Mesenchymal stem cell (in vitro differentiated cells and primary cell): ENCODE results near the gene RSF1.

Source experiments
- DNase-seq: peaks from one replicate; pipeline ENCODE4 v3.0.0-alpha.2; 2013
- H2AFZ ChIP-seq: one replicate; pipeline ENCODE4 v1.6.1; 2013; ENCODE audit warnings: low read depth, mild to moderate bottlenecking, control low read depth, inconsistent platforms, low read length, moderate library complexity
- H2AK5ac ChIP-seq: 2 replicates; pipeline ENCODE4 v1.6.1; 2013; ENCODE audit warnings: low read length, moderate library complexity, mild to moderate bottlenecking, inconsistent platforms; ENCODE audit not compliant: severe bottlenecking
- H2BK120ac ChIP-seq: one replicate; pipeline ENCODE4 v1.6.1; 2013; ENCODE audit warnings: low read depth, mild to moderate bottlenecking, inconsistent platforms, low read length, moderate library complexity
- H2BK12ac ChIP-seq, 2 experiments: one replicate each; pipeline ENCODE4 v1.6.1; 2013; ENCODE audit warnings: inconsistent platforms in 2 of 2, low read length in 2 of 2, mild to moderate bottlenecking in 2 of 2, moderate library complexity in 2 of 2, control low read depth in 1 of 2
- H2BK15ac ChIP-seq: one replicate; pipeline ENCODE4 v1.6.1; 2013; ENCODE audit warnings: mild to moderate bottlenecking, low read depth, inconsistent platforms; ENCODE audit not compliant: poor library complexity, severe bottlenecking
- H2BK5ac ChIP-seq: 2 replicates; pipeline ENCODE4 v1.6.1; 2013; ENCODE audit warnings: low read depth, mild to moderate bottlenecking, low read length, control low read depth, inconsistent platforms; ENCODE audit not compliant: poor library complexity, severe bottlenecking
- H3K14ac ChIP-seq, 2 experiments: one replicate each; pipeline ENCODE4 v1.6.1; 2013; ENCODE audit warnings: inconsistent platforms in 2 of 2, low read length in 2 of 2, control low read depth in 1 of 2, mild to moderate bottlenecking in 1 of 2, moderate library complexity in 1 of 2
- H3K18ac ChIP-seq, 2 experiments: one replicate each; pipeline ENCODE4 v1.6.1; 2013; ENCODE audit warnings: inconsistent platforms in 2 of 2, low read length in 2 of 2, control low read depth in 1 of 2, low read depth in 1 of 2, mild to moderate bottlenecking in 1 of 2
- H3K23ac ChIP-seq, 2 experiments: one replicate each; pipeline ENCODE4 v1.6.1; 2013; ENCODE audit warnings: inconsistent platforms in 2 of 2, low read length in 2 of 2, mild to moderate bottlenecking in 2 of 2, moderate library complexity in 2 of 2, control low read depth in 1 of 2
- H3K27ac ChIP-seq: 2 replicates; pipeline ENCODE4 v1.5.1; 2013; ENCODE audit warnings: mild to moderate bottlenecking, moderate library complexity, low read length, control low read depth, inconsistent platforms; ENCODE audit not compliant: poor library complexity, severe bottlenecking
- H3K27me3 ChIP-seq, 2 experiments: 2 replicates each; pipeline versions ENCODE4 v1.6.1 to v1.7.0; 2013; ENCODE audit warnings: low read length in 2 of 2, mild to moderate bottlenecking in 2 of 2, moderate library complexity in 2 of 2, control low read depth in 1 of 2, inconsistent platforms in 1 of 2; ENCODE audit not compliant: control insufficient read depth in 1 of 2, insufficient read depth in 1 of 2
- H3K36me3 ChIP-seq, 2 experiments: 2 replicates each; pipeline versions ENCODE4 v1.6.1 to v1.7.0; 2013; ENCODE audit warnings: low read length in 2 of 2, control low read depth in 1 of 2, inconsistent platforms in 1 of 2, low read depth in 1 of 2, mild to moderate bottlenecking in 1 of 2; ENCODE audit not compliant: insufficient read depth in 2 of 2, control insufficient read depth in 1 of 2
- H3K4ac ChIP-seq, 2 experiments: one replicate each; pipeline ENCODE4 v1.6.1; 2013; ENCODE audit warnings: inconsistent platforms in 2 of 2, low read length in 2 of 2, mild to moderate bottlenecking in 2 of 2, moderate library complexity in 2 of 2, control low read depth in 1 of 2, low read depth in 1 of 2
- H3K4me1 ChIP-seq: 2 replicates; pipeline ENCODE4 v1.6.1; 2013; ENCODE audit warnings: low read depth, low read length, control low read depth; ENCODE audit not compliant: control insufficient read depth, insufficient read depth
- H3K4me2 ChIP-seq: 2 replicates; pipeline ENCODE4 v1.6.1; 2013; ENCODE audit warnings: low read length, mild to moderate bottlenecking, inconsistent platforms; ENCODE audit not compliant: poor library complexity, severe bottlenecking
- H3K4me3 ChIP-seq, 2 experiments: 2 replicates each; pipeline versions ENCODE4 v1.5.1 to v1.7.0; 2013; ENCODE audit warnings: low read length in 2 of 2, mild to moderate bottlenecking in 2 of 2, control low read depth in 1 of 2, low read depth in 1 of 2; ENCODE audit not compliant: insufficient read depth in 1 of 2
- H3K79me1 ChIP-seq: replicated peaks from 2 replicates; pipeline ENCODE4 v1.6.1; 2013; ENCODE audit warnings: mild to moderate bottlenecking, control low read depth, low read length, inconsistent platforms; ENCODE audit not compliant: poor library complexity, severe bottlenecking
- H3K9ac ChIP-seq: 2 replicates; pipeline ENCODE4 v1.7.0; 2013; ENCODE audit warnings: mild to moderate bottlenecking, low read length, moderate library complexity
- H3K9me3 ChIP-seq: 2 replicates; pipeline ENCODE4 v1.7.0; 2013; ENCODE audit warnings: mild to moderate bottlenecking, low read length; ENCODE audit not compliant: control insufficient read depth
- H4K8ac ChIP-seq: one replicate; pipeline ENCODE4 v1.6.1; 2013; ENCODE audit warnings: inconsistent platforms, mild to moderate bottlenecking, low read length, moderate library complexity
- H4K91ac ChIP-seq: one replicate; pipeline ENCODE4 v1.6.1; 2013; ENCODE audit warnings: mild to moderate bottlenecking, low read length, inconsistent platforms
- WGBS: methylation state at CpG from one replicate; pipeline ENCODE4 v1.1.7; 2013; ENCODE audit warnings: mixed read lengths; 5-methylcytosine and 5-hydroxymethylcytosine counted together

RSF1 gene

DNA sequence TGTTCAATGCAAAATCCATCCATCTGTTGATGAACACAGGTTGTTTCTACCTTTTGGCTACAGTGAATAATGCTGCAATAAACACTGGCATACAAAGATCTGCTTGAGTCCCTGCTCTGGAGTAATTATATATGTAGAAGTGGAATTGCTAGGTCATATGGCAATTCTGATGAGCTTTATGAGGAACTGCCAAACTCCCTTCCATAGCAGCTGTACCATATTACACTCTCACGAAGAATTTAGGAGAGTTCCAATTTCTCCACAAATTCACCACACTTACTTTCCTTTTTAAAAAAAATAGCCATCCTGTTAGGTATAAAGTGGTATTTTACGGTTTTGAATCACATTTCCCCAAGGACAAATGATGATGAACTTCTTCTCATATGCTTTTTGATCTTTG lies 62.2 kb downstream of the RSF1 start:
- Histone ChIP-seq H3K79me1 (peaks cover 30% of the 10 kb centered on the region), H3K9me3 (no peaks in the 10 kb centered on the region), H3K23ac (no peak overlapping the region), H3K27ac (no peak overlapping the region), H3K4me3 (no peak overlapping the region), H4K8ac (no peak overlapping the region), H4K91ac (no peak overlapping the region), H3K4ac (no peak overlapping the region), H3K4me1 (peaks cover 7% of the 10 kb centered on the region), H3K36me3 (peaks cover 15 to 67% of the 10 kb centered on the region in 2 experiments), H2BK5ac (no peak overlapping the region), H3K27me3 (no peaks in the 10 kb centered on the region), H3K14ac (no peak overlapping the region), H3K4me2 (no peak overlapping the region), H2AFZ (no peak overlapping the region), H2BK15ac (no peak overlapping the region), H2BK12ac (no peak overlapping the region), H2BK120ac (no peak overlapping the region), H2AK5ac (no peak overlapping the region), H3K9ac (no peak overlapping the region), H3K18ac (no peak overlapping the region)
- no CpG with 5 or more reads among the region's 2 CpGs for WGBS
- DNase-seq = no peak

DNA sequence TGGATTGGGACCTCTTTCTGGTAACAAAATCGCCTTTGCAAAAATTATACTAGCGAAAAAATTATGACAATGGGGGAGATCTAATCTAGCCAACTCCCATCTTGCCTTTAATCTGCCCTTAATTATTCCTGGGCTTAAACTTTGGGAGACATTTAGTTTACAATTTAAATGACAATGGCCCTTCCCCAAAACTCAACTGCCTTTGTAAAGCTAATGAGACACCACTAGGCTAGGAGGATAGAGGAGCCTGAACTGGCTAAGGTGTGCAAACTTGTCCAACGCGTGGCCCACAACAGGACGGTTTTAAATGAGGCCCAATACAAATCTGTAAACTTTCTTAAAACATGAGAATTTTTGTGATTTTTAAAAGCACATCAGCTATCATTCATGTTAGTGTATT lies 67.3 kb downstream of the RSF1 start:
- Histone ChIP-seq H2BK12ac (no peak overlapping the region), H3K9ac (no peak overlapping the region), H2AFZ (no peak overlapping the region), H3K14ac (no peak overlapping the region), H2AK5ac (no peak overlapping the region), H3K79me1 (peaks cover 40% of the 10 kb centered on the region), H3K4ac (no peak overlapping the region), H4K8ac (no peak overlapping the region), H3K27me3 (no peaks in the 10 kb centered on the region), H3K18ac (no peak overlapping the region), H3K23ac (no peak overlapping the region), H3K9me3 (no peaks in the 10 kb centered on the region), H3K36me3 (peaks cover 7 to 30% of the 10 kb centered on the region in 2 experiments), H3K4me2 (no peak overlapping the region), H2BK5ac (no peak overlapping the region), H3K4me1 (peaks cover 2% of the 10 kb centered on the region), H2BK120ac (no peak overlapping the region), H3K27ac (no peak overlapping the region), H2BK15ac (no peak overlapping the region), H3K4me3 (no peak overlapping the region), H4K91ac (no peak overlapping the region)
- 83% methylated on average over 4 of the region's 5 CpGs for WGBS
- DNase-seq = no peak

DNA sequence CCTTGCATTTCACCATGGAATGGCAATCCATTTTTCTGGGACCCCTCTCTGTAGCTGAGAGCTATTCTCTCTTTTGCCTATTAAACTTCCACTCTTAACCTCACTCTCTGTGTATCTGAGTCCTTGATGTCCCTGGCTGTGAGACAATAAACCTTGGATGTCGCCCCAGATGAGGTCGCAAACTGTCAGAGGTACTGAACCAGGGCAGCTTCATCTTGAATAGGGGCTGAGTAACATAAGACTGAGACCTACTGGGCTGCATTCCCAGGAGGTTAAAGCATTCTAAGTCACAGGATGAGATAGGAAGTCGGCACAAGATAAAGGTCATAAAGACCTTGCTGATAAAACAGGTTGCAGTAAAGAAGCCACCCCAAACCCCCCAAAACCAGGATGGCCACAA lies 68.0 kb downstream of the RSF1 start:
- Histone ChIP-seq H3K23ac (no peak overlapping the region), H3K9me3 (no peaks in the 10 kb centered on the region), H4K91ac (no peak overlapping the region), H3K18ac (no peak overlapping the region), H3K27me3 (no peaks in the 10 kb centered on the region), H2BK15ac (no peak overlapping the region), H2BK120ac (no peak overlapping the region), H4K8ac (no peak overlapping the region), H3K4me1 (peaks cover 3% of the 10 kb centered on the region), H2AFZ (no peak overlapping the region), H2AK5ac (no peak overlapping the region), H3K79me1 (peaks cover 35% of the 10 kb centered on the region), H3K36me3 (peaks cover 7 to 24% of the 10 kb centered on the region in 2 experiments), H3K27ac (no peak overlapping the region), H2BK12ac (no peak overlapping the region), H3K9ac (no peak overlapping the region), H2BK5ac (no peak overlapping the region), H3K4me2 (no peak overlapping the region), H3K4ac (no peak overlapping the region), H3K14ac (no peak overlapping the region), H3K4me3 (no peak overlapping the region)
- DNase-seq = no peak
- WGBS = 45% methylated on average over 3 of the region's 3 CpGs

DNA sequence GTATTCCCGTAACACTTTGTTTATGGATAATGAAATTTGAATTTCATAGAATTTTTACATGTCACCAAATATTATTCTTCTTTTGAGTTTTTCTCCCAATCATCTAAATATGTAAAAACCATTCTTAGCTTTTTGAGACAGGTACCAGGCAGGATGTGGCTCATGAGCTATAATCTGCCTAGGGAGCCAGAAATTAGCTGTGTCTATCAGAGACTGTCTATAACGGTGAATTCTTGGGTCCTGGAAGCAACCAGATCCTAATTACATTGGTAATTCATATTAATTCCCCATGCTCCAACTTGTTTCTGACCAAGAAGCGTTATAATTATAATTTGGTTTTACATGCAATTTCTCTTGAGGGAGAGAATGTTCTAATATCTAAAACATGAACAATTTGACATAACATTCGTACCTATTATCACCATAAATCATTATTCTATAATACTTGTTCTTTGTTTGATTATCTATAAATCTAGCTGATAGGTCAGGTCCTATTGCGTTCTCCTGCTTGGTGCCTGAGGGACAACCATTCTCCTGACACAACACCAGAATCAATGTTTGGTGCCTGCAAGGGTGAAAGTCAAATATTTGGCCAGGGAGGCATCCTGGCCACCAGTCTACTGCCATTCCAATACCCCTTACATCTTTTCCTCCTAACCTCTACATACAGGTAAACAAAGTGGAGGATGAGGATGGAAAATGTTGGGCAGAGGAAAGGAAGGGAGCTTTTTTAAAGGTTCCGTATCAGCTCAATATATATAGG lies 69.9 kb downstream of the RSF1 start:
- H4K91ac ChIP-seq = no peak overlapping the region
- H2BK15ac ChIP-seq = no peak overlapping the region
- H3K9ac ChIP-seq = no peak overlapping the region
- H2BK12ac ChIP-seq = no peak overlapping the region
- WGBS = 90% methylated on average over 2 of the region's 6 CpGs
- peaks cover 6 to 27% of the 10 kb centered on the region in 2 experiments for H3K36me3 ChIP-seq
- H3K27ac ChIP-seq = no peak overlapping the region
- H2BK120ac ChIP-seq = no peak overlapping the region
- H3K14ac ChIP-seq = no peak overlapping the region
- H3K4me2 ChIP-seq = no peak overlapping the region
- H3K4me3 ChIP-seq = no peak overlapping the region
- no peak overlapping the region for H3K4ac ChIP-seq
- no peak overlapping the region for H2AFZ ChIP-seq
- DNase-seq = no peak
- no peaks in the 10 kb centered on the region for H3K9me3 ChIP-seq
- H2AK5ac ChIP-seq = no peak overlapping the region
- H4K8ac ChIP-seq = no peak overlapping the region
- no peak overlapping the region for H2BK5ac ChIP-seq
- H3K23ac ChIP-seq = no peak overlapping the region
- H3K4me1 ChIP-seq = peaks cover 2% of the 10 kb centered on the region
- peaks cover 29% of the 10 kb centered on the region for H3K79me1 ChIP-seq
- H3K27me3 ChIP-seq = no peaks in the 10 kb centered on the region
- no peak overlapping the region for H3K18ac ChIP-seq
